Glutamatergic neuron (in vitro differentiated cells): ENCODE results near the gene RAB40C. TPM values are rescaled to one million over a fixed set of nuclear protein-coding genes. Genes with fewer than 3 reads are reported as not detected.

Source experiments
- DNase-seq: peaks from one replicate; pipeline ENCODE4 v3.0.0; 2022
- H3K27ac Mint-ChIP-seq: one replicate; pipeline ENCODE4 v1.8.0; 2020; ENCODE audit warnings: mild to moderate bottlenecking, mixed read lengths, inconsistent platforms; ENCODE audit not compliant: unreplicated experiment
- H3K27me3 Mint-ChIP-seq: one replicate; pipeline ENCODE4 v1.8.0; 2020; ENCODE audit warnings: mild to moderate bottlenecking, moderate library complexity, mixed read lengths, inconsistent platforms; ENCODE audit not compliant: unreplicated experiment
- H3K36me3 Mint-ChIP-seq: one replicate; pipeline ENCODE4 v1.8.0; 2020; ENCODE audit warnings: mild to moderate bottlenecking, mixed read lengths, inconsistent platforms; ENCODE audit not compliant: unreplicated experiment
- H3K4me1 Mint-ChIP-seq: one replicate; pipeline ENCODE4 v1.8.0; 2020; ENCODE audit warnings: mild to moderate bottlenecking, low read depth, mixed read lengths, inconsistent platforms; ENCODE audit not compliant: unreplicated experiment
- H3K4me3 Mint-ChIP-seq: one replicate; pipeline ENCODE4 v1.8.0; 2020; ENCODE audit warnings: mild to moderate bottlenecking, mixed read lengths, inconsistent platforms; ENCODE audit not compliant: unreplicated experiment
- H3K9me3 Mint-ChIP-seq: one replicate; pipeline ENCODE4 v1.8.0; 2020; ENCODE audit warnings: mild to moderate bottlenecking, moderate library complexity, mixed read lengths, inconsistent platforms; ENCODE audit not compliant: unreplicated experiment
- total RNA-seq: library from RNA; stranded (reverse); fragmentation: NEBNext Ultra II Directional; extraction: Animal tissue kit (Norgen Biotek cat#: 25700); gene quantifications from one replicate; pipeline ENCODE4 v1.2.1, GENCODE V29; 2021; ENCODE audit not compliant: unreplicated experiment
- TF ChIP-seq, protein P1 (sequence below): fragments of 200-600 bp; sonication (generic); IDR thresholded peaks from one replicate; pipeline ENCODE4 v1.5.0; 2021; ENCODE audit not compliant: partially characterized antibody, unreplicated experiment

RAB40C gene
- total RNA-seq, 1 donor from 2014 or later = 48.3 TPM

DNA sequence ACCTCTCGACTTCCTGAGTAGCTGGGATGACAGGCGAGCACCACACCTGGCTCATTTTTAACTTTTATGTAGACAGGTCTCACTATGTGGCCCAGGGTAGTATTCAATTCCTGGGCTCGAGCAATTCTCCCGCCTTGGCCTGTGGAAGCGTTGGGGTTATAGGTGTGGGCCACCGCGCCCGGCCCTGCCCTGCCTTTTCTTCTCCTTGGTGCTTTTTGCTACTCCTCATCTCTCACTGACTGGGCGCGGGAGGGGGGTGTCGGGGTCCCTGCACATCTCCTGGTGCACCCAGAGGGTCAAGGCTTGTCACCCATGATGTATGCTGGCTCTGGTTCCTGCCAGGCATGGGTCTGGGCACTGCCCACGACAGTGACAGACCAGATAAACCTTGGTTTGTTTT, 54.7 kb downstream of the RAB40C start:
- peaks cover 2% of the 10 kb centered on the region for H3K4me1 Mint-ChIP-seq
- TF ChIP-seq, protein P1, sequence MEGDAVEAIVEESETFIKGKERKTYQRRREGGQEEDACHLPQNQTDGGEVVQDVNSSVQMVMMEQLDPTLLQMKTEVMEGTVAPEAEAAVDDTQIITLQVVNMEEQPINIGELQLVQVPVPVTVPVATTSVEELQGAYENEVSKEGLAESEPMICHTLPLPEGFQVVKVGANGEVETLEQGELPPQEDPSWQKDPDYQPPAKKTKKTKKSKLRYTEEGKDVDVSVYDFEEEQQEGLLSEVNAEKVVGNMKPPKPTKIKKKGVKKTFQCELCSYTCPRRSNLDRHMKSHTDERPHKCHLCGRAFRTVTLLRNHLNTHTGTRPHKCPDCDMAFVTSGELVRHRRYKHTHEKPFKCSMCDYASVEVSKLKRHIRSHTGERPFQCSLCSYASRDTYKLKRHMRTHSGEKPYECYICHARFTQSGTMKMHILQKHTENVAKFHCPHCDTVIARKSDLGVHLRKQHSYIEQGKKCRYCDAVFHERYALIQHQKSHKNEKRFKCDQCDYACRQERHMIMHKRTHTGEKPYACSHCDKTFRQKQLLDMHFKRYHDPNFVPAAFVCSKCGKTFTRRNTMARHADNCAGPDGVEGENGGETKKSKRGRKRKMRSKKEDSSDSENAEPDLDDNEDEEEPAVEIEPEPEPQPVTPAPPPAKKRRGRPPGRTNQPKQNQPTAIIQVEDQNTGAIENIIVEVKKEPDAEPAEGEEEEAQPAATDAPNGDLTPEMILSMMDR = no peak
- peak overlapping the region; percentile 46 for H3K4me3 Mint-ChIP-seq
- DNase-seq = no peak
- no peaks in the 10 kb centered on the region for H3K27me3 Mint-ChIP-seq
- H3K9me3 Mint-ChIP-seq = peaks cover 3% of the 10 kb centered on the region
- H3K36me3 Mint-ChIP-seq = no peaks in the 10 kb centered on the region
- no peak overlapping the region for H3K27ac Mint-ChIP-seq

GRCh38 chr16:645852-646678, 56.2 kb downstream of the RAB40C start:
- H3K27me3 Mint-ChIP-seq = no peaks in the 10 kb centered on the region
- no peaks in the 10 kb centered on the region for H3K4me1 Mint-ChIP-seq
- peaks cover 3% of the 10 kb centered on the region for H3K9me3 Mint-ChIP-seq
- H3K36me3 Mint-ChIP-seq = no peaks in the 10 kb centered on the region
- no peak for DNase-seq
- TF ChIP-seq, protein P1 = no peak
- H3K4me3 Mint-ChIP-seq = no peak overlapping the region
- H3K27ac Mint-ChIP-seq = no peak overlapping the region

DNA sequence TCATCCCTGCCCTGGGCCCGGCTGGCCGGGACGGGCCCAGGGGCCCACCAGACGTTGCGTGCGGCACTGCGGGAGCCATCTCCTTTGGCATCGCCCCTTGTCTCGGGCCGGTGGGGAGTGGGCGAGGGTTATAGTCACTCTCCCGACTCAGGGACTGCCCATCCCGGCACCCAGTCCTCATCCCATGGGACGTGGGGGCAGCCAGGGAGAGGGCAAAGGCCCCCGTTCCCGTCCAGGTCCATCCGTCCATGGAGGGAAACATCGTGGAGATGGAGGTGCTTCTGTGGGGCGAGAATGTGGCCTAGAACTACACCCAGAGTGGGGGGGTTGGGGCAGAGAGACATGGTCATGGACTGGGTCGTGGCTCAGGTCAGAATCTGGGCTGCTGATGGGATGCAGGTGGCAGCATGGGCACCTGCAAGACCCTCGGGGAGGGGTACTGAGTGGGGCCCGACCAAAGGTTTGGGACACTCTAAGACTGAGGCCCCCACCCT, 56.9 kb downstream of the RAB40C start:
- TF ChIP-seq, protein P1 = no peak
- DNase-seq = no peak
- no peaks in the 10 kb centered on the region for H3K36me3 Mint-ChIP-seq
- H3K9me3 Mint-ChIP-seq = peaks cover 3% of the 10 kb centered on the region
- no peaks in the 10 kb centered on the region for H3K4me1 Mint-ChIP-seq
- H3K27me3 Mint-ChIP-seq = no peaks in the 10 kb centered on the region
- no peak overlapping the region for H3K4me3 Mint-ChIP-seq
- no peak overlapping the region for H3K27ac Mint-ChIP-seq

DNA sequence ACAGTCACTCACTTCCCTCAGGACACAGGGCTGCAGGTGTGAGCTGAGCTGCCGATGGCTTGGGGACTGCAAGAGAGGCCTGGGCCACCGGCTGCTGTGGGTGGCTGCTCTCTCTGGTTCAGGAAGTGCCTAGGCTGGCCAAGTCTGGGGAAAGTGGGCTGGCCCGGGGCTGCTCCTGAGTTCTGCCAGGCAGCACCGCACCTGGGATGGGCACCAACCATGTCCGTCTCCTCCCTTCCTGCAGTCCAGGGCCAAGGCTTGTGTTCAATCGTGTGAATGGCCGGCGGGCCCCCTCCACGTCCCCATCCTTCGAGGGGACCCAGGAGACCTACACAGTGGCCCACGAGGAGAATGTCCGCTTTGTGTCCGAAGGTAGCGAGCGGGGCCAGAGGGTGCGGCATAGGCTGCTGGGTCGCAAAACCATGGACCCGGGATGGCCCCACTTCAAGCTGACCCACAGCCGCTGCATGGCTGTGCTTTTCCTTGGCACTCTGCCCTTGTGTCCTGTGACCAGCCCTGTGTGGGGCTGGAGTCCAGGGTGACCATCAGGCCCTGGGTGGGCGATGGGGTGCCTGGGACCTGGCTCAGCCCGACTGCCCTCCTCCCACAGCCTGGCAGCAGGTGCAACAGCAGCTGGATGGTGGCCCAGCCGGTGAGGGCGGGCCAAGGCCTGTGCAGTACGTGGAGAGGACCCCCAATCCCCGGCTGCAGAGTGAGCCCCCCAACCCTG, 57.5 kb downstream of the RAB40C start:
- Mint-ChIP-seq H3K4me1 (no peaks in the 10 kb centered on the region), H3K36me3 (no peaks in the 10 kb centered on the region), H3K27ac (no peak overlapping the region), H3K9me3 (peaks cover 3% of the 10 kb centered on the region), H3K27me3 (no peaks in the 10 kb centered on the region), H3K4me3 (no peak overlapping the region)
- TF ChIP-seq, protein P1 = no peak
- DNase-seq = no peak
